ENCODE results near the gene GALNT10. TPM values are rescaled to one million over a fixed set of nuclear protein-coding genes. Genes with fewer than 3 reads are reported as not detected.

GALNT10 gene
- total RNA-seq, 1 donor = 17.7 TPM

- no peaks in the 10 kb centered on the region for H3K9me3 ChIP-seq (ENCODE audit: low read depth, low read length)
- no peak overlapping the region for H3K4me3 ChIP-seq (ENCODE audit: low read length)
- H3K4me1 ChIP-seq (ENCODE audit: insufficient read depth, low read length) = peaks cover 9% of the 10 kb centered on the region
- H3K27me3 ChIP-seq (ENCODE audit: insufficient read depth, low read length) = no peaks in the 10 kb centered on the region
Measured at GRCh38 chr5:154440540-154440939, 250.0 kb downstream of the GALNT10 start.

- no peaks in the 10 kb centered on the region for H3K9me3 ChIP-seq (ENCODE audit: low read depth, low read length)
- H3K4me3 ChIP-seq (ENCODE audit: low read length) = no peak overlapping the region
- peaks cover 20% of the 10 kb centered on the region for H3K4me1 ChIP-seq (ENCODE audit: insufficient read depth, low read length)
- H3K27me3 ChIP-seq (ENCODE audit: insufficient read depth, low read length) = no peaks in the 10 kb centered on the region
Measured at GRCh38 chr5:154442801-154443200, 252.3 kb downstream of the GALNT10 start.

GRCh38 chr5:154444556-154445421 is 254.3 kb downstream of the GALNT10 start:
- no peaks in the 10 kb centered on the region for H3K9me3 ChIP-seq (ENCODE audit: low read depth, low read length)
- H3K4me3 ChIP-seq (ENCODE audit: low read length) = peak overlapping the region; percentile 95
- H3K4me1 ChIP-seq (ENCODE audit: insufficient read depth, low read length) = peaks cover 38% of the 10 kb centered on the region
- H3K27me3 ChIP-seq (ENCODE audit: insufficient read depth, low read length) = no peaks in the 10 kb centered on the region

- H3K27me3 ChIP-seq (ENCODE audit: insufficient read depth, low read length) = no peaks in the 10 kb centered on the region
- peaks cover 38% of the 10 kb centered on the region for H3K4me1 ChIP-seq (ENCODE audit: insufficient read depth, low read length)
- H3K4me3 ChIP-seq (ENCODE audit: low read length) = peak within 1 kb of the TSS; percentile 95
- H3K9me3 ChIP-seq (ENCODE audit: low read depth, low read length) = no peaks in the 10 kb centered on the region
Measured at GRCh38 chr5:154445422-154446194, 255.1 kb downstream of the GALNT10 start, which contains the start of gene SAP30L. TSS of gene SAP30L (plus strand) at chr5:154445997. CDS start at chr5:154446605, 608 bp downstream.

- H3K4me1 ChIP-seq (ENCODE audit: insufficient read depth, low read length) = peaks cover 38% of the 10 kb centered on the region
- no peaks in the 10 kb centered on the region for H3K9me3 ChIP-seq (ENCODE audit: low read depth, low read length)
- peak overlapping the region; percentile 95 for H3K4me3 ChIP-seq (ENCODE audit: low read length)
- H3K27me3 ChIP-seq (ENCODE audit: insufficient read depth, low read length) = no peaks in the 10 kb centered on the region
Measured at GRCh38 chr5:154446195-154447088, 255.9 kb downstream of the GALNT10 start.

- Histone ChIP-seq H3K4me3 (ENCODE audit: low read length) (peak overlapping the region; percentile 95), H3K27me3 (ENCODE audit: insufficient read depth, low read length) (no peaks in the 10 kb centered on the region), H3K4me1 (ENCODE audit: insufficient read depth, low read length) (peaks cover 38% of the 10 kb centered on the region), H3K9me3 (ENCODE audit: low read depth, low read length) (no peaks in the 10 kb centered on the region)
Measured at GRCh38 chr5:154447089-154447725, 256.7 kb downstream of the GALNT10 start.

GRCh38 chr5:154449786-154450185 is 259.3 kb downstream of the GALNT10 start:
- Histone ChIP-seq H3K9me3 (ENCODE audit: low read depth, low read length) (no peaks in the 10 kb centered on the region), H3K4me3 (ENCODE audit: low read length) (no peak overlapping the region), H3K4me1 (ENCODE audit: insufficient read depth, low read length) (peaks cover 33% of the 10 kb centered on the region), H3K27me3 (ENCODE audit: insufficient read depth, low read length) (no peaks in the 10 kb centered on the region)

GRCh38 chr5:154451957-154452356 is 261.4 kb downstream of the GALNT10 start:
- Histone ChIP-seq H3K9me3 (ENCODE audit: low read depth, low read length) (no peaks in the 10 kb centered on the region), H3K27me3 (ENCODE audit: insufficient read depth, low read length) (no peaks in the 10 kb centered on the region), H3K4me3 (ENCODE audit: low read length) (no peak overlapping the region), H3K4me1 (ENCODE audit: insufficient read depth, low read length) (peaks cover 26% of the 10 kb centered on the region)

GRCh38 chr5:154455585-154455984 is 265.1 kb downstream of the GALNT10 start:
- Histone ChIP-seq H3K4me1 (ENCODE audit: insufficient read depth, low read length) (no peaks in the 10 kb centered on the region), H3K27me3 (ENCODE audit: insufficient read depth, low read length) (no peaks in the 10 kb centered on the region), H3K9me3 (ENCODE audit: low read depth, low read length) (no peaks in the 10 kb centered on the region), H3K4me3 (ENCODE audit: low read length) (no peak overlapping the region)

GRCh38 chr5:154456540-154456939 is 266.0 kb downstream of the GALNT10 start:
- H3K4me1 ChIP-seq (ENCODE audit: insufficient read depth, low read length) = no peaks in the 10 kb centered on the region
- H3K27me3 ChIP-seq (ENCODE audit: insufficient read depth, low read length) = no peaks in the 10 kb centered on the region
- no peaks in the 10 kb centered on the region for H3K9me3 ChIP-seq (ENCODE audit: low read depth, low read length)
- H3K4me3 ChIP-seq (ENCODE audit: low read length) = no peak overlapping the region

GRCh38 chr5:154459015-154459414 is 268.5 kb downstream of the GALNT10 start:
- no peaks in the 10 kb centered on the region for H3K9me3 ChIP-seq (ENCODE audit: low read depth, low read length)
- H3K27me3 ChIP-seq (ENCODE audit: insufficient read depth, low read length) = no peaks in the 10 kb centered on the region
- no peaks in the 10 kb centered on the region for H3K4me1 ChIP-seq (ENCODE audit: insufficient read depth, low read length)
- H3K4me3 ChIP-seq (ENCODE audit: low read length) = no peak overlapping the region

GRCh38 chr5:154460172-154460571 is 269.6 kb downstream of the GALNT10 start:
- Histone ChIP-seq H3K4me3 (ENCODE audit: low read length) (no peak overlapping the region), H3K9me3 (ENCODE audit: low read depth, low read length) (no peaks in the 10 kb centered on the region)

GRCh38 chr5:154461531-154461930 is 271.0 kb downstream of the GALNT10 start:
- H3K4me1 ChIP-seq (ENCODE audit: insufficient read depth, low read length) = peaks cover 6% of the 10 kb centered on the region
- no peaks in the 10 kb centered on the region for H3K27me3 ChIP-seq (ENCODE audit: insufficient read depth, low read length)
- H3K9me3 ChIP-seq (ENCODE audit: low read depth, low read length) = no peaks in the 10 kb centered on the region
- H3K4me3 ChIP-seq (ENCODE audit: low read length) = no peak overlapping the region

More at GRCh38 chr5:154460172-154460571, 269.6 kb downstream of the GALNT10 start:
- Histone ChIP-seq H3K4me1 (ENCODE audit: insufficient read depth, low read length) (no peaks in the 10 kb centered on the region), H3K27me3 (ENCODE audit: insufficient read depth, low read length) (no peaks in the 10 kb centered on the region)

GRCh38 chr5:154464438-154464837 is 273.9 kb downstream of the GALNT10 start:
- Histone ChIP-seq H3K4me1 (ENCODE audit: insufficient read depth, low read length) (peaks cover 6% of the 10 kb centered on the region), H3K9me3 (ENCODE audit: low read depth, low read length) (no peaks in the 10 kb centered on the region), H3K27me3 (ENCODE audit: insufficient read depth, low read length) (peaks cover 6% of the 10 kb centered on the region), H3K4me3 (ENCODE audit: low read length) (no peak overlapping the region)

Data from mononuclear cell (primary cell).